GM19372 (cell line): ENCODE results near the gene AHNAK.

Source experiments
- ATAC-seq: cut with Tn5 transposase; IDR thresholded peaks from one replicate; pipeline ENCODE4 v1.9.1; 2021; ENCODE audit warnings: mild to moderate bottlenecking, low read depth, moderate library complexity; ENCODE audit not compliant: unreplicated experiment

The AHNAK gene

GRCh38 chr11:62418733-62419132 lies 127.9 kb downstream of the AHNAK start, which contains the start of gene SCGB1A1:
TSS of gene SCGB1A1 (plus strand) at chr11:62419033. CDS start at chr11:62419096, 63 bp downstream.
- ATAC-seq: no peak

GRCh38 chr11:62418136-62418535 lies 128.5 kb downstream of the AHNAK start:
- no peak for ATAC-seq

GRCh38 chr11:62416596-62416995 lies 130.0 kb downstream of the AHNAK start:
- no peak for ATAC-seq

- no peak for ATAC-seq
Observed at GRCh38 chr11:62413060-62413696, 133.4 kb downstream of the AHNAK start.

DNA sequence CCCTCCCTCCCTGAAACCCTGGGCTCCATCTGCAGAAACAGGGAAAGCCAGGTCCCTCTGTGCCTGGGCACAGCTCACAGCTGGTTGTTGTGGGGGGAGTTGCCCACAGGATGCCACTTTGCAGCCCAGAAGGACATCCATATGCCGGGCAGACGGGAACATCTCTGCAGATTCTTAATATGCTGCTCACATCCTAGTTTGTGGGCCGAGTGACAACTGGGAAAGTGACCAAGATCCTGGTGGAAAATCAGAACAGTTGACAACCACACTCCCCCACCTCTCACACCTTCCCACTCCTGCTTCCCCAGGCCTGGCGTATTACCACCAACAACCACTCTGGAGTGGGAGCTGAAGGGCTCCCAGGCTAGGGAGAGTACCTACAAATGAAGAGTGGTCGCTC lies 135.1 kb downstream of the AHNAK start:
- ATAC-seq: no peak

DNA sequence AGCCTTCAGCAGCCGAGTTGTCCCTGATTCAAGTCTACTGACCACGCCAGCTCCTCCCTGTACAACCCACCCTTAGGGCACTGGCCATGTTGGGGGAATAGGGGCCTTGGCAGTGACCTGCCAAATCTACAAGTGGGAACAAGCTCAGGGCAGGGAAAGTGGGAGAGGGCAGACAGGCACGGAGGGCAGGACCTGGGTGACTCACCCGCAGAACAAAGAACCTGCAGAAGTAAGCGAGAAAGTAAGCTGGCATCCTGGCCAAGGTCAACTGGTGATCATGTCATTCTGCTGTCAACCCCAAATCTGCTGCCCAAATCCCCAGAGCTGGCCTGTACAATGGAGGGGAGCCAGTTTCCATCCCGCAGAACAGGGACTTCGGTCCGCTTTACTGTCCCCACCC lies 135.6 kb downstream of the AHNAK start:
- ATAC-seq: no peak

DNA sequence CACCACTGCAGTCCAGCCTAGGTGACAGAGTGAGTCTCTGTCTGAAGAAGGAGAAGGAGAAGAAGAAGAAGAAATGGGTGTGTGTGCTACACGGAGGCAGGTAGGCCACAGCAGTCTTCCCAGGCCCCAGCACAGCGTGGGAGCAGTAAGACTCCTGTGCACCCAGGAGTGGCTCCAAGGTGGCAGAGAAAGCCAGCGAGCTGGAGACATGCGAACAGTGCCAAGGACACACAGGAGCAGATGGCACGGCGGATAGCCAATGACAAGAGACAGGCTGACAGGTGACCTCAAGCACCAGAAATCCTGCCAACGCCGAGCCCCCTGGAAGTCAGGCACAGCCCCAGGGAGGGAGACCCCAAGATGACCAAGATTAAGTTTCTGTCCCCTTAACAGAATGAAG lies 136.8 kb downstream of the AHNAK start:
- no peak for ATAC-seq

GRCh38 chr11:62406034-62406433 lies 140.6 kb downstream of the AHNAK start:
- ATAC-seq: no peak

DNA sequence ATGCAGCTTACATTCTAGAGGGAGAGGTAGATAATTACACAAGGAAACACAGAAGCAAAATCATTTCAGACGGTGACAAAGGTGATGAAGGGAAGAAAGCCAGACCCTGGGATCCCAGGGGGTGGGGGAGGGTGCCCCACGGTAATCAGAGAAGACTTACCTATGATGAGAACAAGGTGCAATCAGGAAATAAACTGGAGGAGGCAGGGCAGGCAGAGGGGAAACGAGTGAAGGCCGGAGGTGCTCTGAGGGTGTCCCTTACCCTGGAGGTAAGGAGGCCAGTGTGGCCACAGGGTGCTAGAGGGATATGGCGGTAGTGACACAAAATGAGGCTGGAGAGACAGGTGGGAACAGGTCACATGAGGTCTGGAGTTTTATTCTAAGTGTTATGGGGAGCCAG lies 141.7 kb downstream of the AHNAK start:
- no peak for ATAC-seq

- ATAC-seq: no peak
Observed at GRCh38 chr11:62404435-62404834, 142.2 kb downstream of the AHNAK start.

DNA sequence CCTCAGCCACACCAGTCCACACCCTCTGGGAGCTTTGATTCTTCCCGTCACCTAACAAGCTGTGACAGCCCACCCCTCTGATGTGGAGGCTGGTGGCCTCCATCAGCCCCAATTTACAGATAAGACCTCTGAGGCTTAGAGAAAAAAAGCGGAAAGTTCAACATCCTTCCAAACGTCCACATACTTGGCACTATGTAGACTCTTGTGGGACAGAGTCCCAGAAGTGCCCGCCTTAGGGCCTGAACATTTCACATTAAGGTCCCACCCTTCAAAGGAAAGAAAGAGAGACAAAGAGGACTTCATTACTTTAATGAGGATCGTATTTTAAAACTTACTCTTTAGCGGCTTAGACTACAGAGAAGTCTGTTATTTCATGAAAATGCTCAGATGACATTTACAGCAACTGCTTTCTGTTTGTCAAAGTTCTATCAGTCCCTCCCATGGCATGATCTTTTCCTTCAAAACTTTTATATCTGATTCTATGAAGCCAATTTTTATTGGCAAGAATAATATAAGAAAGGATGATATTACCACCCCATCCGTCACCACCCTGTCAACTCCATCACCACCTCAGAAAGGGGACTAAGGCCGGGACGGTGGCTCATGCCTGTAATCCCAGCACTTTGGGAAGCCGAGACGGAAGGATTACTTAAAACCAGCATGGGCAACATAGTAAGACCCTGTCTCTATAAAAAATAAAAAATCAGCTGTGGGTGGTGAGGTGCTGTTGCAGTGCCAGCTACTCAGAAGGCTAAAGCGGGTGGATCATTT lies 143.5 kb downstream of the AHNAK start:
- ATAC-seq: no peak

DNA sequence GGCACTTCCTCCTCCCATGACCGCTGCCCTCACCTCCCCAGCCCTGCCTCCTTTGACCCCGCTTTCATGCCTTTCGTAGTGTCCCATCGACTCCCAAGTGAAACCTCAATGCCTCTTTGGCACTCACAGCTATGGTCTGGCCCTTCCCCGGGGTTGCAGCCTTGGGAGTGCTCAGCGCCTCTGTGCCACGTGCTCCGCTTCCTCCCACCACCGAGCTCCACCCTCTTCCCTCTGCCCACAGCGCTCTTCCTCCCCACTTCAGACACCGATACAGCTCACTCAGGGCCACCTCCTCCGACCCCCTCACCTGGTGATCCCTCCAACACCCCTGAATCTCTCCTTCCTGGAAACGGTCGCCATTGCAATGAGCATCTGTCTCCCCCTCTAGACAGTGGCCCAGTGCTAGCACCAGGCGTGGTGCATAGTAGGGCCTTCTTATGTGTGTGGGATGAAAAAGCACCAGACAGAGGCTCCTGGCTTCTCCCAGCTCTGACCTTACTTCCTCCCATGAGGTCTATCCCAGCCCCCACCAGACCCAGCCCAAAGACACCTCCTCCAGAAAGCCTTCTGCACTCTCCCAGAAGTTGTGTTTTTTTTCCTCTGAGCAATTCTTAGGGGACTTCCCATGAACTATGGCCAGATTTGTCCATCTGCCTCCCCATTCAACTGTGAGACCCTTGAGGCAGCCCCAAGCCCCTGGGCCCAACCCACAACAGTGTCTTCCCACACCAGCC lies 144.2 kb downstream of the AHNAK start:
- no peak for ATAC-seq

DNA sequence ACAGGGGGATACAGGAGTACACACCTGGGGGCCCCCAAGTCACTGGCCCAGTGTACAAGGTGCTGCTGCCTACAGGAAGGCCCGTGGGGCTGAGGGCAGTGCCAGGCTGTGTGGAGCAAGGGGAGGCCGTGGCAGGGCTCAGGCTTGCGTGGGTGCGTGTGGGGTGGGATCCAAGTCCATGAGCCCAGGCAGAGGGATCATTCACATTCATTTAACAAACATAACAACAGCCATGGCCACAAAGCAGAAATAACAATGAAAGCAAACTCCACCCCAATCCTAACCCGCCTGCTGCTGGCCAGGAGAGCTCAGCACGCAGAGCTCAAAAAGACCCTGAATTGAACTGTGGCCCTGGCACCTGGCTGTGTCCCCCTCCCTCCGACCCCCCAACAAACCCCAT lies 144.8 kb downstream of the AHNAK start:
- no peak for ATAC-seq

GRCh38 chr11:62401356-62401755 lies 145.2 kb downstream of the AHNAK start:
- no peak for ATAC-seq

DNA sequence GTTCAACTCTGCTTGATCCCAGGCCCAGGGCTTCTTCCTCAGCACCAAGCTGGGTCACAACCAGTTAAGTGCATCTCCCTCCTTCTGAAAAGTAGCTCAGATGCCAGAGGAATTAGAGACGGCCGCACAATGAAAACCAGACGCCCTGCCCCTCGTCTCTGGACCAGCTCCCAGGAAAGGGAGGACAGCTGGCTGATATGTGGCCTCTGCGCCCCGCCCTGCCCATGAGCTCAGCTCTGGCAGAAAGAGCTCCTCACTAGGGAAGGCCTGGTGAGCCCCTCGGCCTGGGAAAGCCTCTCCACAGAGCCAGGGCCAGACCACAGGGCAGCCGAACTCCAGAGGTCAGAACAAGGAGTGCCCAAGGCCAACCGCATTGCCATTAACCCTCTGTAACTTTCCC lies 145.8 kb downstream of the AHNAK start:
- no peak for ATAC-seq

GRCh38 chr11:62400281-62400680 lies 146.3 kb downstream of the AHNAK start:
- ATAC-seq: no peak

DNA sequence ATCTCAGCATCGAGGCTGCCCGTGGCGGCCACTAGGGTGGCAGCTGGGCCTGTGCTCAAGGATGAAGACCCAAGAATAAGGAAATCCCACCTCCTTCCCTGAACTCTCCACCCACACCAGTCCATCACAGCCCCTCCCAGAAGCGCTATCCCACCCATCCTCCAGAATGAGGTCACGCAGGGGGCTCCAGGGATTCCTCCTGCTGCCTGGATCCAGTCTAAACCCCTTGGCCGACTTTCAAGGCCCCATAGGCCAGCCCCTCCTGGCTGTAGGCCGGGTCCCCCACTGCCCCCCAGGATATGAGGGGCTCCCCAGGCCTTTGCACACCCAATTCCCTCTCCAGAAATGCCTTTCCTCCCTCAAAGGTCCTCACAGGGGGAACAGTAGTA lies 146.7 kb downstream of the AHNAK start:
- ATAC-seq: no peak

GRCh38 chr11:62399172-62399877 lies 147.3 kb downstream of the AHNAK start:
- ATAC-seq: no peak

DNA sequence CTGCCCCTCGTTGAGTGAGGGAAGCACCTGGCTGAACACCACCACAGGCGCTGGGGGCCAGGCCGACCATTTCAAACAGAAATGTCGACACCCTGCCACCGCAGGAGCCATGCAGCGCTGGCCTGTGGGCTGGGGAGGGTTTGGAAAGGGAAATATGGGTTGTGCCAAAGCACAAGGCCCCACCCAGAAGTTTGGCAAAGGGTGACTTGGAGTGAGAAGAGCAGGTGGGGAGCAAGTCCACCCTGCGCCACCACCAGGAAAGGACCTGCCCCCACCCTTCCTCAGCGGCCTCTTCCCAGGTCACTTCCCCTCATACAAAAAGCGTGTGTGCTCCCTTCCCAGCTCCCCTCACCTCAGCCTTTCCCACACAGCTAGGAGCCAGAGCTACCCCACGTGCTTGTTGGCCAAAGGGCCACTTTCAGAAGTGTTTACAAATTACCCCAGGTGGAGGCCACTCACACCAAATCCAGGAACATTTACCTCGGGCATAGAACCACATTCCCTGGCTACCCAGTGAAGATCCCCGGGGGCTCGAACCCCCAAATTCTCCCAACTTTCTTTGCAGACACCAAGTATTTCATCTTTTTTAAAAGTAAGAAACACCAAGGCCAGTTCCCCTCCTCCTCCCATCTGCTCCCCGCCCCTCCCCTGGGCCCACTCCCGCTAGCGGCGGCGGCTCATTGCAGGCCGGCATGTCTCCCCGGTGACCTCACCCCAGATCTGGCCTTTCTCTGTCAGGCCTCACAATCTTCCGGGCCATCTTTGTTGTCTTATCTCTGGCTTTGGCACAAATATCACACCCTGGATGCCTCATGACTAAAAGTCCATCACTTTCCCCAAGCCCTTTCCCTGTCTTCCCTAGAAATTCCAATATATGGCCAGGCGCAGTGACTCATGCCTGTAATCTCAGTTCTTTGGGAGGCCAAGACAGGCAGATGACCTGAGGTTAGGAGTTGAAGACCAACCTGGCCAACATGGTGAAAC lies 148.3 kb downstream of the AHNAK start:
- no peak for ATAC-seq
